ENCODE data around the gene GDPD4. TPM values are rescaled to one million over a fixed set of nuclear protein-coding genes. Genes with fewer than 3 reads are reported as not detected.

GDPD4 gene
- polyA plus RNA-seq, 1 donor = 0.26 TPM

DNA sequence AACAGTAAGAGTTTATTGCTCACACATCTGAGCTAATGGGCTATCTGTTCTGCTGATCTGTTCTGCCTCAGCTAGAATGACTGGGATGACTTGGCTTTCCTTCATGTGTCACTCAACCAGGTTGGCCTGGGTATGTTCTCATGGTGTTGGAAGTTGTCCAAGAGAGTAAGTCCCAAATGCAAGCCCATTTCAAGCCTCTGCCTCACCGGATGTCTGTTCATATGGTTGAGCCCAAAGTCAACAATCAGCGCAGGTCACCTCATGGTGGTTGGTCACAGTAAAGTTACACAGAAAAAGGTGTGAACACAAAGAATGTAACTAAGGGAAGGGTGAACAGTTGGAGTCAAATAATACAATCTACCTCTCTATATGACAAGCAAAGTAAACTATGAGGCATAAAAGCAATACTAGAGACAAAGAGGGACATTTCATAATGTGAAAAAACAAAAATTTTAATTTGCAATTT is 1.9 kb downstream of the GDPD4 start:
- DNase-seq = no peak

DNA sequence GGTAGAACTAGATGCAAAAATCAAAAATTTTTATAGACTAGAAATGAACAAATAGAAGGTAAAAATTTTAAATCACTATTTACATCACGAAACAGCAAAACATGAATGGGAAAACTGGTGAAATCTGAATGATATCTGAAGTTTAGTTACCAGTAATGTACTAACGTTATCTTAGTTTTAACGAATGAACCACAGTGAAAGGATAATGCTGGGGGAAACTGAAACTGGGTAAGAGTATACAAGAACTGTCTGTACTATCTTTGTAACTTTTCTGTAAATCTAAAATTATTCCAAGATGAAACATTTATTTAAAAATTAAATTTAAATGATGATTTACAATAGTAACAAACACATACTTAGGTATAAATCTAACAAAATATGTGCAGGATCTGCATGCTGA is 7.4 kb downstream of the GDPD4 start:
- no peak for DNase-seq

DNA sequence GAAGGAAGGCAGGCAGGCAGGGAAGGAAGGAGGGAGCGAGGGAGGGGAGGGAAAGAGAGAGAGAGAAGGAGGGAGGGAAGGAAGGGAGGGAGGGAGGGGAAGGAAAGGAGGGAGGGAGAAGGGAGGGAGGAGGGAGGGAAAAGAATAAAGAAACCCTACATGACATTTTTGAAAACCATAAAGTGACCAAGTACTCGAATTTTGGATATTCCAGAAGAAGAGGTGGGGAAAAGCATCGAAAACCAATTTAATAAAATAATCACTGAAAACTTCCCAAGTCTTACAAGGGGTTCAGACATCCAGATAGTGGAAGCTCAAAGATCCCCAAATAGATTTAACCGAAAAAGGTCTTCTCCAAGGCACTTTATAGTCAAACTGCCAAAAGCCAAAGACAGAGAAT is 11.7 kb downstream of the GDPD4 start:
- no peak for DNase-seq

DNA sequence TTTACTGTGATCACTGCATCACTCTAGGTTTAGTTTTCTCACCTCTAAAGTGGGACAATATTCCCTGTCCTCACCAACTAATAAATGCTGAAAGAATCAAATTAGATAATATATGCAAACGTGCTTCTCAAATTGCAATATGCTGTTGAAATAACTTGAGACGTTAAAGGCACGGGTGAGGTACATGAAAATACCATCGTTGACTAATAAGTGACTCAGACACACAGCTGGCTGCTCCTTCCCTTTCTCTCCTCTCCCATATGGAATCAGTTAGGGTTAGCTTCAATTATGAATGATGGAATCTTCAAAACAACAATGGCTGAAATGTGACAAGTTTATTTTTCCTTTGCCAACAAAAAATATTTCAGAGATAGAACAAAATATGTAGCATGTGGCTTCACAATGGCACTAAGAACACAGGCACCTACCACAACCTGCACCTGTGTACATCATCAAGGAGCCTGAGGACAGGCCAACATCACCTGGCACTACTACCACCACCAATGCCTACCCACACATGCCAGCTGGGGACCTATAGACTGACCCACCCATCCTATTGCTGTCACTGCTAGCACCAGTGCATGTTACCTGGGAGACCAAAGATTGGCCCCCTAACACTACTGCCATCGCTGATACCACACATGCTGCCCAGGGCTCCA is 13.7 kb downstream of the GDPD4 start:
- DNase-seq = no peak

DNA sequence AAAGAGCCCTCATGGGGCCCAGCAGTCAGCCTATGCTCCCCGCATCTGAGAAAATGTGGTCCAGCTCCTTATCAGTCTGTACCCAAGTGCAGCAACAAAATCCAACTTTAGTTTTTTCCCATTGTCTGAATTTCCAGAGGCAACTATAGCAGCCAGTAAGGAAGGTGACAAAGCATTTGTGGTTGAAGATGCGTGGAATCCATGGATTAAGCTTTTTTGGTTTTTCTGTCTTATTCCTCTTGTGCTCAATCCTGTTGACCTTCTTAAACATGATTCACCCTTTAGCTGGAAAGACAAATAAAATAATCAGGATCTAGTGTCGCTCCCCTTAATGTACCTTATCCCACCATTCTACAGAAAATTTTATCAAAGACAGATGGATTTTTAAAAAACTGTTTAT is 14.3 kb downstream of the GDPD4 start:
- no peak for DNase-seq

DNA sequence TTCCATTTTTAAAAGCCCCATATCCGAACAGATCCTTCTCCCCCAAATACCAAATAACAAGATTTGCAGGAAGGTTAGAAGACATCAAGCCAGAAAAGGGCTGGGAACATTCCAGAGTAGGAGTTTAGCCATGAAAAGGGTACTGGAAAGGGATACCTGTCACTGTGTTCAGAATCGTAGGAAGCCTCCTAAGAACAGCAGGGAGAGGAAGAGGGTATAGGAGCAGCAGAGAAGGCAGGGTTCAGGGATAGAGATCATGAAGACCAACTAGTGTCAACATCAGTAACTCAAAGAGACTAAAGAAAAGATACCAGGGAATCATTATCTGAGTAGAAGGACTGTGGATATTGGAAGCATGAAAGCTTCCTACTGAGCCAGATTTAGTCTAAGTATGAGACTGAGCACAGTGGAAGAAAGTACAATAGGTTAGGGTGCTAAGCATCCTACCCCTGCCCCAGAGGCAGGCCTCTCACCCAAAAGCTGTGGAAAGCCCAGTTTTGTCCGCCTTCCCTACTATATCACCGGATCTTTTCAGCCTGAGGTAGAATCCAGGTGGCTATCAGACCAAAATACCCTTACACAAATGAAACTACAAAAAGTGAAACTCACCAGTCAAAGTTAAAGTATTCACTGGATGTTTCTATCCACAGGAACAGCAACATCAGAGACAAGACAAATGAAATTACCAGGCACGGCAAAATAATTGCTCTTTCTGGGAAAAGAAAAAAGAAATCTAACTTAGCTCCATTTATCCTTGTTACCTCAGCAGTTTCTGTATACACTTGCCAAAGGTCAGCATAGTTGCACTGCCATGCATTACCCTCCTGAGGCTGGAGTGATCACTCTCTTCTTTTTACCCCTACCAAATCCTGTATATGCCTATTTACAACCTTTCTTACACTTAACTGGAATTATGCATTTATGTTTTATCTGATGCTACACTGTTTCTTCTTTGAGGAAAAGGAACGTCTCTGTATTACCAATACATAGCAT is 16.7 kb downstream of the GDPD4 start:
- DNase-seq = no peak

DNA sequence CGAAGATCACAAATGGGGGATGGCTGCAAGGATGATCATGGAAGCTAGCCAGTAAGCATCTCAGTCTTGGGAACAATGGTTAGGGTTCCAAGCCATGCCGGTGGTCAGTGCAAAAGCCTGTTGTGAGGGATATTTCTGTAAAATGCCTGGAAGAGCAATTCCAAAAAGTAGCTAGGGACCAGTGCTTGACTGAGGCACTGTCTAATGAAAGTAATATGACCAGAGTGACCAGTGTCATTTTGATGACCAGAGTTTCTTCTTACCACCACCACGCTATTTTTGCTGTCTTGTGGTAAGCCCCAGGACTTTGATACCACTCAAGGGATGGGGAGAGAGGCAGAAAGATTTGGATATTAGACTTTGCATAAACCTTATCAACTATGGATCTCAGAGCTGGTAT is 18.4 kb downstream of the GDPD4 start:
- DNase-seq = no peak

DNA sequence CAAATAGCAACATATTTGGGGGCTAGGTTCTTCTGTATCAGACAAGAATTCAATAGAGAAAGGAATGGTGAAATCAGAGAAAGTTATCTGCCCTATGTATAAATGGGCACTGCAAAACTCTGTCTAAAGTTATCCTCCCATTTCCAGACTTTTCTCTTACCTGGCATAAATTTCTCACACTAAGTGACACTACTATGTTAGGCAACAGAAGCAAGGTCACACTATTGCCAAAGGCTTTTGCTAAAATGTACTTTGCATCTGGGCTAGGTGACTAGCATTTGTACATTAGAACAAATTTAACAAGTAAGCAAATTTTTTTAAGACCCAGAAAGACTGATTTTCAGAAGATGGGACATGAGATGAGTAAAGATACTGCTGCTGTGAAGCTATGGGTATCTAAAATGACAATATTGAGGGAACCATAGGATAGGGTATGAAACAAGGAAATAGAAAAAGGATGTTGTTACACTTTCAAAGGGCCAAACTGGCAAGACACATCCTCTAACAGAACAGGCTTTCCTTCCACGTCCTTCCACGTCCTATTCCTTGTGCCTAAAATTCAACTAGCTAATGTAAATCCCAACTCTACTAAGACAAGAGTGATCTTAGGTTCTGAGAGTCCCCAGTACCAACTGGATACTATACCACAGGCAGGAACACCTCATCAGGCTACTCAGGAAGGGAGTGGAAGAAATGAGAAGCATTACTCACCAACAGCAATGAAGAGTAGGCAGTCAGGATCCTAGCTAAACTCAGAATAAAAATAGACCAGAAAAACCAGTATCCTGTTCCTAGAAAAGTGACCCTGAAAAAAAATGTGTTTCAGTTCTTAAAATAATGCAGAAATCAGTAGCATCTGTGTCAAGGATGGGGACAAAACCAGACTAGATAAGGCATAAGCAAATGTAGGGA is 22.6 kb downstream of the GDPD4 start:
- DNase-seq = no peak

DNA sequence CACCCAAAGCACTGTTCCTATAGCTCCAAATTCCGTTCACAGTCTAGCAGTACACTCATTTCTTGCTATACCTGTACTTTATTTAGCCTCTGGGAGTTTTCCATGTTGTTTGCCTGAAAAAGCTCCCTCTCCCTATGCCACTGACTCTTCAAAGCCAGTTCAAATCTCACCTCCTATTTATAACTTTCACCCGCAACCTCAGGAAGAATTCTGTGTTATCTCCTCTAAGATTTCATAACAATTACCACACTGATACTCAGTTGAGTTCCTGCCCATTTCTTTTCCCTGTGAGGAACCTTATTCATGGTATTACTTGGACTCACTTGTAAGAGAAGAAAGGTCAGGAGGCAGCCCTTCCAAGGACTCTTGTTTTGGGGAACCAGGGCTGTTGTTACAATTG is 25.2 kb downstream of the GDPD4 start:
- no peak for DNase-seq

DNA sequence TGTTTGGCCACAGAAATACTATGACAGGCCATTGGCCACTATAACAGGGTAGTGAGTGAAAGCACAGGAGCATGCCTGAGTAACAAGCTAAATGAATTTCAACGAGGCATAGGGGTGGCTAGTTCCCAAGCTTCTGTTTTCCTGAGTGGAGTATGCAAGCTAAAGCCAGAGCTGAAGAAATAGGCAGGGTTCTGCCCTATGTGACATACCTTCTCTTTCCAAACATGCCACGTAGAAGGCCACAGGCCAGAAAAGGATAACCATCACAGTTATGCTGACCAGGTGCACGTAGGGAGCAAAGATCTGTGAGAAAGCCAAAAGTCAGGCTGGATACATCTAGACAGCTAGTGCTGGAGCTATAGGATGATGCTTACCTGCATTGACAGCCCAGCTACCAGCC is 30.6 kb downstream of the GDPD4 start:
- no peak for DNase-seq

DNA sequence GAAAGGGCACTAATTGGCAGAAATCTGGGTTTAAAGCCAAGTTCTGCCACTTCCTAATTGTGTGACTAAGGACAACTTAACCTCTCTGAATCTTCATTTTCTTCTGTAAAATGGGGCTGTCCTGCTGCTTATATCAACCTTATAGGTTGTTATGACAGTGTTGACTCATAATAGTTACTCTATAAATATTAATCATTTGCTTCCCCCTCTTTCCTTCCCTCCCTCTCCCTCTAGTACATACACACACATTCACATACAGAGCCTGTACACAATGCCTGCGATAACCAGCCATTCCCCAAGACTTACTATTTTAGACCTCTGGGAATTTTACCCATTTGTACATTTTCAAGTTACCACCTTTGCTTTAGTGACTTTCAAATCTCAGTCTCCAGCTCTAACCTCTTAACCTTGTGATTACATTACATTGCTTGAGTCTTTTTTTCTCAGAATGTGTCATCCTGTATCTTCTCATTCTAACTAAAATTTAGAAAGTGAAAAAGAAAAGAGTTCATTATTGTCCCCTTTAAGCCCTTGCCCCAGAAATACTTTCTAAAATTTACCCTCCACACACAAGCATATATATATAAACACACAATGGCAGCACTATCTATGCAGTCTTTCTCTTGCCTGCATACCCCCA is 31.9 kb downstream of the GDPD4 start:
- DNase-seq = no peak

DNA sequence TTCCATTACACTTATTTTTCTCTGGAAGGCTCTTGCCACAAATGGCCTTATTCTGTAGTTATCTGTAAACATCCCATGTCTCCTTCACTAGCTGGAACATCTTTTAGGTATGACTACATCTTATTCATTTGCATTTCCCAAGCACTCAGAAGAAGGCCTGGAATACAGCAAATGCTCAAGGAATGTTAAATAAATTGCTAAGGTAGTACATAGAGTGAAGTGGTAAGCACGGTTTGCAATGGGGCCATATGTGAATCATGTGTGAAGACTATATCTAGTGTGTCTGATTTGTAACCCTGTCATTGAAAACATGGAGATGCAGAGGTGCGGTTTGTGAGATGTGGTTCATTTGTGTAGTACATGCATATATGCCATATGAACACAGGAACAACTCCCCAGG is 33.5 kb downstream of the GDPD4 start:
- no peak for DNase-seq

DNA sequence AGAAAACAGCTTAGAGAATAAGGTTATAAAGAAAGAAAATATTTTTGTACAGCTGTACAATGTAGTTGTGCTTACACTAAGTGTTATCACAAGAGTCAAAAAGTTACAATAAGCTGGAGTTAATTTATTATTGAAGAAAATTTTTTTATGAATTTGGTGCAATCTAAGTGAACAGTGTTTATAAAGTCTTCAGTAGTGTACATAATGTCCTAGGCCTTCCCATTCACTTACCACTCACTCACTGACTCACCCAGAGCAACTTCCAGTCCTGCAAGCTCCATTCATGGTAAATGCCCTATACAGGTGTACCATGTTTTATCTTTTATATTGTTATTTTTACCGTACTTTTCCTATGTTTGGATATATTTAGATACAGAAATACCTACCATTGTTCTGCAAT is 34.7 kb downstream of the GDPD4 start:
- no peak for DNase-seq

DNA sequence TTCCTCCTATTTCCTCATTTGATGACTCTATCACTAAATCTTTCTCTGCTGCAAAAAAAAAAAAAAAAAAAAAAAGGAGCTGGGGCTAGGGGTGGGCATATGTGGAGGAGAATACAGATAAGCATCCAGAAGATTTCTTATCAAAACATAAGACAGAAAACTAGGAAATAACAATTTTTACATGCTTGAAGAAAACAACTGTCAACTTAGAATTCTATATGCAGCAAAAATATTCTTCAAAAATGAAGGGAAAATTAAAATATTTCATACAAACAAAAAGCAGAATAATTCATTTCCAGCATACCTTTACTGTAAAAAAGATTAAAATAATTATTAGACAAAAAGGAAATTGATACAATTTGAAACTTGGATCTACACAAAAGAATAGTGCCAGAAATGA is 38.7 kb downstream of the GDPD4 start:
- no peak for DNase-seq

DNA sequence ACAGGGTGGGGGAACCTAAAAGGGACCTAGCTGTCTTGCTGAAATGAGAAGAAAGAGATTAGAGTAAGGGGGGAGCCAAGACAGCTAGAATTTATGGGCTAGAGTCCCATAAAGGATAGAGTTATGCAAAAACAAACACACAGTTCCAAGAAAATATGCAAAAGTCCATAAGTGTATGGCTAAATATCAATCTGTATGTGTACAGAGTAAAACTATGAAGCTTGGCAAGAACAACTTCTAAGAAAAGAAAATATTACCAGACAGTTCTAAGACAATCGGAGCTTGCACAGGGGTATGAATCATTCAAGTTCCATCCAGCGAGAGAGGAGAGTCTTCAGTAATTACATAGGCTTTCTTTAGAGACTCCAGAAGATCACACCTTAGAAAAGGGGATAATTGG is 41.8 kb downstream of the GDPD4 start:
- DNase-seq = peak; percentile 7

DNA sequence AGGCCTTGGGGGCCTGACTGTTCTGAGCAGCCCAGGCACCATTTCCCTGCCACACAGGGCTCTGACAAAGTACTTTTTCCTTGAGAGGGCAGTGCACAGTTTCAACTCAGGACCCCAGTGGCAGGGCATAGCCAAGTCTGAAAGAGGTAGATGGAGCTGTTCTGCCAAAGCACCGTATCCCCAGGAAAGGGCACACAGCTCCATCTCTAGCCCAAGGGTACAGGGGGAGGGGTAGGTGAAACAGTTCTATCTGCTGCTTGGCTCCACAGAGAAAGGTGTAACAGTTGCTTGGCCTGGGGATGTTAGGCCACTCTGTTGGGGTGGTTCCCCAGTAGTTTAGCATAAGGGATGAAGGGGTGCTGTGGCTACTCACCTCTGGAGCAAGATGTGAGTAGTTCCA is 47.8 kb downstream of the GDPD4 start:
- DNase-seq = no peak

DNA sequence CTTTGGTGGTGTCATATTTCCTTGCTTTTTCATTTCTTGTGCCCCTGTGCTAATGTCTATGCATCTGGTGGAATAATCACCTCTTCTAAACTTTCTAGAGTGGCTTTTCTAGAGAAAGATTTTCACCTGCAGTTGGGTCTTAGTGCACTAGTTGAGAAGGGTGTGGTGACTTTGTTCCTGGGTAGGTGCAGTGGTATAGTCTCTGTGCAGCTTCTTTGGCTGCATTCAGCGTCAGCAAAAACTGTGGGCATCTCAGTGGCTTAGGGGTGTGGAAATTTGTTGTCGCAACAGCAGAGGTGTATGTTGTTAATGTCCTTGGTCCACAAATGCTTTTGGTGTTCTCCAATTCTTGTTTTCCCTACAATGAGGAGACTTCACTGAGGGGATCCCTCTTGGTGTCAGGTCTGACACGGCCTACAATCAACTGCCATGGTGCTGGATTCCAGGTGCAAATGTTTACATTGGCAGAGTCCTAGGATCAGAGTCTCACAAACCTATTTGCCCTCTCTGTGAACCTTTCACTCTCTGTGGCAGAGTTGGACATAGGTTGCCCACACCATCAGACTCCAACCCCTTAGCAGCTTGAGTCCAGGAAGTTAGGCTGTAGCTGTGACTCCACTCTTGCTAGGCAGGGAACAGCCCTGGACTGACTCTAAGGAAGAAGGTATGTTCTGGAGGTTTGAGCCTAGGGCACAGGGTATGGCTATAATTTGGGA is 48.8 kb downstream of the GDPD4 start:
- DNase-seq = no peak

DNA sequence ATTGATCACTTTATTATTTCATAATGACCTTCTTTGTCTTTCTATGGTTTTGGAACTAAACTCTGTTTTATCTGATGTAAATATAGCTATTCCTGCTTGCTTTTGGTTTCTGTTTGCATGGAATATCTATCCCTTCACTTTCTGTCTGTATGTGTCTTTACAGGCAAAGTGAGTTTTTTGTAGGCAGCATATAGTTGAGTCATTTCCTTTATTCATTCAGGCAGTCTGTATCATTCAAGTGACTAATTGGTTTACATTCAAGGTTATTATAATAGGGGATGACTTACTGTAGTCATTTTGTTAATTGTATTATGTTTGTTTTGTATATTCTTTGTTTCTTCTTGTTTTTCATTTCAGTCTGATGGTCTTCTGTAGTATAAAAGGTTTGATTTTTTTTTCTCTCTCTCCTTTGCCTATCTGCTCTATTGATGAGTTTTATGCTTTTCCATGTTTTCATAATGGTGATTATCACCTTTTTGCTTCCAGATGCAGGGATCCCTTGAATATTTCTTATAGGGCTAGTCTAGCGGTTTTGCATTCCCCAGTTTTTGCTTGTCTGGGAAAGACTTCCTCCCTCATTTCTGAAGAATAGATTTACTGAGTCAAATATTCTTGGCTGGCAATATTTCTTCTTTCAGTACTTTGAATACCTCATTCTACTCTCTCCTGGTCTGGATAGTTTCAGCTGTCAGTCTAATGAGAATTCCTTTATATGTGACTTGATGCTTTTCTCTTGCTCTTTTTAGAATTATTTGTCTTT is 50.4 kb downstream of the GDPD4 start:
- no peak for DNase-seq

DNA sequence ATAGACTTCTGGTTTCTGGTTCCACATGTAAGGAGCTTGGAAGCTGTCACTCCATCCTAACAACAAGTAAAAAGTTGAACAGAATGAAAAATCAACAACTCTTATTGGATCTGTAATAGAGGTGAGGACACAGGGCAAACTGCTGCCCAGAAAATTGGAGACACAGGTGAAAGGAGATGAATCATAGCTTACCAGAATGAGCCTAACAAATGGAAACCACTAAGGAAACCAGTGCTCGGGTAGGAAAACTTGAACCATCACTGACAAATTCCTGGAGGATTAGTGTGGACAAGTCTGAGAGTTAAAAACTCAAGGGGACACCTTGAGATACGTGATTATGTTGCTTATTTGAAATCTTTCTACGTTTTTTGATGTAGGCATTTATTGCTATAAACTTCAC is 52.1 kb downstream of the GDPD4 start:
- no peak for DNase-seq

DNA sequence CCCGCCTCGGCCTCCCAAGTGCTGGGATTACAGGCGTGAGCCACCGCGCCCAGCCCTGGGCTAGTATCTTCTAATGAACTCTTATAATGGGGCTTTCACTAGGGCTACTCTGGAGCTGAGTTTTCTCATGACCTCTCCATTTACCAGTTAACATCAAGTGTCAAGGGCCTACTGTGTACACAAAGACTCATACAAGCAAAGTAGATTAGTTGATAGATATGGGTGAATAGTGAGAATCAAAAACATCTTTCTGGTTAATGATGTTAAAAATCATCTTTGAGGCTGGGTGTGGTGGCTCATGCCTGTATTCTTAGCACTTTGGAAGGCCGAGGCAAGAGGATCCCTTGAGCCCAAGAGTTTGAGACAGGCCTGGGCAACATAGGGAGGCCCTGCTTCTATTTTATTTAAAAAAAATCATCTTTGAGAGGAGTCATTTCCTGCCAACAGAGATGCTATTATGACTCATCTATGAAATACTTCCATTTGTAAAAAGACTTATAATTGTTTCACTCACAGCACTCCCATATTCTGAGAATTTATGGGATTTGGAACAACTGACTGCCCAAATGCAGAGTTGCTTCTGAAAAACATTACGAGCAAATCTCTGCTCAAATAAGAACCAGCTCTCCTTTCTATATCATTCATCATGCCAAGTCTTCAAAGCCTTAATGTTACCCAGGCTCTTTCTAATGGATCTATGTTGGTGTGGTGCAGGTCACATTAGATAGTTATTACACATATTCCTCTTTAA is 57.0 kb downstream of the GDPD4 start:
- peak; percentile 23 for DNase-seq
